ENCODE data around the gene LENG9. TPM values are rescaled to one million over a fixed set of nuclear protein-coding genes. Genes with fewer than 3 reads are reported as not detected.
A peak's percentile ranks its signal among the peaks of the same experiment; 100 is the strongest.

The LENG9 gene
- polyA plus RNA-seq, 2 of the 4 experiments (the other 2 are of a cell fraction) = 1.9 to 4.1 TPM

DNA sequence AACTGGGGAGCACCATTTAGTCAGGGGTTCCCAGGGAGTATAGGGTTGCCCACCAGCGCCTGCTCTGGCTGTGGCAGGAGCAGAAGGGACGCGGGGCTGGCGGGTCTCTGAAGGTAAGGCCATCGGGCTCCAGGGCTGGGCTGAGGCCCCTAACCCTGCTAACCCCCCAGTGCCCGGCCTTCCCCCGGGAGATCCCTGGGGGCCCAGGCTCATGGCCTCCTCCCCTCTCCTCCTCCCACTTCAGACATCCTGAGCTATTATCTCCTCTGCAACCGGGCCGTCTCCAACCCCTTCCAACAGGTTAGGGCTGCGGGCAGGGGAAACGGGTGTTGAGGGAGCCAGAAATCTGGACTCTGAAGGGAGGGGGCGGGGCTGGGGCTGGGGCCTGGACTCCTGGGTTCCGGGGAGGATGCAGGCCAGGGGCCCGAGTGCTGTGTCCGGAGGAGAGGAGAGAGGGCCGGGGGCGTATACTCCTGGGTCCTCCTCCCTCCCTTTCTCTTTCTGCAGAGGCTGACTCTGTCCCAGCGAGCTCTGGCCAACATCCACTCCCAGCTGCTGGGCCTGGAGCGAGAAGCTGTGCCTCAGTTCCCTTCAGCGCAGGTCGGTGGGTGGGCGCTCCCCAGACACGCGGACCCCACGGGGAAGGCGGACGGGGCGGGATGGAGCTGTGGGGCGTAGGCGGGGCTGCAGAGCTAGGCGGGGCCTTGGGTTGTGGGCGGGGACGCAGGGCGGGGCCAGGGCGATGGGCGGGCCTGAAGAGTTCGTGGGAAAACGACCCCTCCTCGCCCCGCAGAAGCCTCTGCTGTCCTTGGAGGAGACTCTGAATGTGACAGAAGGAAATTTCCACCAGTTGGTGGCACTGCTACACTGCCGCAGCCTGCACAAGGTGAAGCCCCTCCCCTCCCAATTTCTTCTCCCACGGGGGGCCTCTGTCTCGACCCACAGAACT lies 33.0 kb downstream of the LENG9 start (continued):
- TF ChIP-seq, protein P1, sequence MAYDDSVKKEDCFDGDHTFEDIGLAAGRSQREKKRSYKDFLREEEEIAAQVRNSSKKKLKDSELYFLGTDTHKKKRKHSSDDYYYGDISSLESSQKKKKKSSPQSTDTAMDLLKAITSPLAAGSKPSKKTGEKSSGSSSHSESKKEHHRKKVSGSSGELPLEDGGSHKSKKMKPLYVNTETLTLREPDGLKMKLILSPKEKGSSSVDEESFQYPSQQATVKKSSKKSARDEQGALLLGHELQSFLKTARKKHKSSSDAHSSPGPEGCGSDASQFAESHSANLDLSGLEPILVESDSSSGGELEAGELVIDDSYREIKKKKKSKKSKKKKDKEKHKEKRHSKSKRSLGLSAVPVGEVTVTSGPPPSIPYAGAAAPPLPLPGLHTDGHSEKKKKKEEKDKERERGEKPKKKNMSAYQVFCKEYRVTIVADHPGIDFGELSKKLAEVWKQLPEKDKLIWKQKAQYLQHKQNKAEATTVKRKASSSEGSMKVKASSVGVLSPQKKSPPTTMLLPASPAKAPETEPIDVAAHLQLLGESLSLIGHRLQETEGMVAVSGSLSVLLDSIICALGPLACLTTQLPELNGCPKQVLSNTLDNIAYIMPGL (CRISPR knock-in tag; IDR thresholded peaks at IDR 0.05; ENCODE audit: borderline replicate concordance) = no peak

DNA sequence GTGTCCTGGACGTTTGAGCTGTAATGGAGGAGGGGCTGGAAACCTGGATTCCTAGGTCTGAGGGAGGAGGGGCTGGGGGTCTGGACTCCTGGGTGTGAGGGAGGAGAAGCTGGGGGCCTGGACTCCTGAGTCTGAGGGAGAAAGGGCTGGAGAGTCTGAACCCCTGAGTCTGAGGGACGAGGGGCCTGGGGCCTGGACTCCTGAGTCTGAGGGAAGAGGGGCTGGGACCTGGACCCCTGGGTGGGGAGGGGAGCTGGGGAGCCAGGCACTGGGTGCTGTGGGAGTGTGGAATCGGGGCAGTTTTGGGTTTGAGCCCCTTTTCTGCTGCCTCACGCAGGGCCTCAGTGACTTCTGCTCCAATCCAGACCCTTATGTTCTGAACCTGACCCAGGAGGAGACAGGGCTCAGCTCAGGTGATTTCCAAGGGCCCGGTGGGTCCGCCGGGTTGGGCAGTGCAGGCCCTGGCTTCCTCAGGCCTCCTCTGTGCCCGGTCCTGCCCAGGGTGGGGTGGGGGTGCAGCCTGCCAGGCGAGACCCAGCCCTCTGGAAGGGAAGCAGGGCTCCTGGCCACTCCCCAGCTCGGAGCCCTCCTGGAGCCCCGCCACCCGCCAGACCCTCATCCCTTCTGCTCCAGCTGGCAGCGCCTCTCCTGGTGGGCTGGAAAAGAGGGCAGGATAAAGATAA lies 33.9 kb downstream of the LENG9 start:
- WGBS (ENCODE audit: missing lambda C conversion rate) = 42% methylated on average over 10 of the region's 13 CpGs
- peak overlapping the region; percentile 98; the same call in 2 of the 3 replicates for H3K4me2 ChIP-seq
- ChIA-PET CTCF (interaction anchor here (0.5 to 4.5 kb wide), 4 partner anchors 9 to 49 kb away, joined by 3 to 39 read pairs (median 3); partner anchors contain the start of gene TTYH1), POLR2A (interaction anchor here (0.5 to 2.8 kb wide), 5 partner anchors 9 to 620 kb away, joined by 3 to 8 read pairs (median 4); partner anchors contain the start of gene LENG8)
- no peak overlapping the region for H3K27ac ChIP-seq
- H3K9me3 ChIP-seq = no peaks in the 10 kb centered on the region
- FAIRE-seq (no peak), DNase-seq (ENCODE audit: low read depth in 1 of 2, low spot score in 1 of 2) (no peak), ATAC-seq (peak in 1 of 2 experiments; percentile 12; a peak in 3 of 6 replicates)
- no peak overlapping the region for H3K4me3 ChIP-seq
- TF ChIP-seq TP53 (CRISPR knock-in tag; IDR thresholded peaks at IDR 0.05) (no peak), MYC (IDR thresholded peaks at IDR 0.05; ENCODE audit: borderline replicate concordance, low read length) (no peak), HEYL (CRISPR knock-in tag; IDR thresholded peaks at IDR 0.05) (no peak), EHMT2 (IDR thresholded peaks at IDR 0.05; ENCODE audit: low read depth) (no peak)
- TF ChIP-seq, protein P2, sequence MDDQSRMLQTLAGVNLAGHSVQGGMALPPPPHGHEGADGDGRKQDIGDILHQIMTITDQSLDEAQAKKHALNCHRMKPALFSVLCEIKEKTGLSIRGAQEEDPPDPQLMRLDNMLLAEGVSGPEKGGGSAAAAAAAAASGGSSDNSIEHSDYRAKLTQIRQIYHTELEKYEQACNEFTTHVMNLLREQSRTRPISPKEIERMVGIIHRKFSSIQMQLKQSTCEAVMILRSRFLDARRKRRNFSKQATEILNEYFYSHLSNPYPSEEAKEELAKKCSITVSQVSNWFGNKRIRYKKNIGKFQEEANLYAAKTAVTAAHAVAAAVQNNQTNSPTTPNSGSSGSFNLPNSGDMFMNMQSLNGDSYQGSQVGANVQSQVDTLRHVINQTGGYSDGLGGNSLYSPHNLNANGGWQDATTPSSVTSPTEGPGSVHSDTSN (IDR thresholded peaks at IDR 0.05) = 0 out of 2 replicates have a peak, but pooled peaks have one; percentile 9
- peaks cover 24% of the 10 kb centered on the region for H3K4me1 ChIP-seq

DNA sequence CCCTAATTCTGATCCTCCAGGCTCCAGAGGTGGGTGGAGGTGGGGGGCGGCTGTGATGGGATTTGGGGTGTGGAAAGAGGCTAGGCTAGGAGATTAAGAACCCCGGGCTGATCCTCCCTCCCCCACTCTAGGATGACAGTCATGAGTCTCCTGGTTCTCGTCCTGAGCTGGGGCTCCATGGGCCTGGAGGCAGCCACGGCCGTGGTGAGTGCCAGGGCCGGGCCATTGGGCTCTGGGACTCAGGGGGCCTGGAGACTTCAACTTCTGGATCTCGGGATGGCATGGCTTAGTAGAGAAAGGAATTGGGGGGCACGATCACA lies 34.4 kb downstream of the LENG9 start:
- WGBS (ENCODE audit: missing lambda C conversion rate) = 52% methylated on average over 8 of the region's 8 CpGs
- POLR2A ChIA-PET = interaction anchor here (0.5 to 2.8 kb wide), 4 partner anchors 10 to 49 kb away, joined by 3 to 8 read pairs (median 4); partner anchors contain the start of gene LENG8
- TF ChIP-seq, protein P3, sequence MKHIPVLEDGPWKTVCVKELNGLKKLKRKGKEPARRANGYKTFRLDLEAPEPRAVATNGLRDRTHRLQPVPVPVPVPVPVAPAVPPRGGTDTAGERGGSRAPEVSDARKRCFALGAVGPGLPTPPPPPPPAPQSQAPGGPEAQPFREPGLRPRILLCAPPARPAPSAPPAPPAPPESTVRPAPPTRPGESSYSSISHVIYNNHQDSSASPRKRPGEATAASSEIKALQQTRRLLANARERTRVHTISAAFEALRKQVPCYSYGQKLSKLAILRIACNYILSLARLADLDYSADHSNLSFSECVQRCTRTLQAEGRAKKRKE (CRISPR knock-in tag; IDR thresholded peaks at IDR 0.05; ENCODE audit: low read depth) = no peak
- TF ChIP-seq SMC3 (IDR thresholded peaks at IDR 0.05) (no peak), KDM1A (IDR thresholded peaks at IDR 0.05; ENCODE audit: low read depth) (no peak), FOSL2 (IDR thresholded peaks at IDR 0.05) (no peak), FOSL2 (CRISPR knock-in tag; IDR thresholded peaks at IDR 0.05) (no peak), EHMT2 (IDR thresholded peaks at IDR 0.05; ENCODE audit: low read depth) (no peak), FOSB (CRISPR knock-in tag; IDR thresholded peaks at IDR 0.05) (no peak), MYC (IDR thresholded peaks at IDR 0.05; ENCODE audit: borderline replicate concordance, low read length) (no peak), KDM5A (IDR thresholded peaks at IDR 0.05) (no peak), CBX8 (IDR thresholded peaks at IDR 0.05) (no peak), CEBPB (IDR thresholded peaks at IDR 0.05) (no peak), RARB (CRISPR knock-in tag; IDR thresholded peaks at IDR 0.05) (no peak), GATA3 (IDR thresholded peaks at IDR 0.05; ENCODE audit: borderline replicate concordance) (no peak), ZSCAN20 (CRISPR knock-in tag; IDR thresholded peaks at IDR 0.05) (no peak)
- TF ChIP-seq, protein P4, sequence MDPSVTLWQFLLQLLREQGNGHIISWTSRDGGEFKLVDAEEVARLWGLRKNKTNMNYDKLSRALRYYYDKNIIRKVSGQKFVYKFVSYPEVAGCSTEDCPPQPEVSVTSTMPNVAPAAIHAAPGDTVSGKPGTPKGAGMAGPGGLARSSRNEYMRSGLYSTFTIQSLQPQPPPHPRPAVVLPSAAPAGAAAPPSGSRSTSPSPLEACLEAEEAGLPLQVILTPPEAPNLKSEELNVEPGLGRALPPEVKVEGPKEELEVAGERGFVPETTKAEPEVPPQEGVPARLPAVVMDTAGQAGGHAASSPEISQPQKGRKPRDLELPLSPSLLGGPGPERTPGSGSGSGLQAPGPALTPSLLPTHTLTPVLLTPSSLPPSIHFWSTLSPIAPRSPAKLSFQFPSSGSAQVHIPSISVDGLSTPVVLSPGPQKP (IDR thresholded peaks at IDR 0.05; ENCODE audit: low read depth, low read length) = no peak
- TF ChIP-seq, protein P5, sequence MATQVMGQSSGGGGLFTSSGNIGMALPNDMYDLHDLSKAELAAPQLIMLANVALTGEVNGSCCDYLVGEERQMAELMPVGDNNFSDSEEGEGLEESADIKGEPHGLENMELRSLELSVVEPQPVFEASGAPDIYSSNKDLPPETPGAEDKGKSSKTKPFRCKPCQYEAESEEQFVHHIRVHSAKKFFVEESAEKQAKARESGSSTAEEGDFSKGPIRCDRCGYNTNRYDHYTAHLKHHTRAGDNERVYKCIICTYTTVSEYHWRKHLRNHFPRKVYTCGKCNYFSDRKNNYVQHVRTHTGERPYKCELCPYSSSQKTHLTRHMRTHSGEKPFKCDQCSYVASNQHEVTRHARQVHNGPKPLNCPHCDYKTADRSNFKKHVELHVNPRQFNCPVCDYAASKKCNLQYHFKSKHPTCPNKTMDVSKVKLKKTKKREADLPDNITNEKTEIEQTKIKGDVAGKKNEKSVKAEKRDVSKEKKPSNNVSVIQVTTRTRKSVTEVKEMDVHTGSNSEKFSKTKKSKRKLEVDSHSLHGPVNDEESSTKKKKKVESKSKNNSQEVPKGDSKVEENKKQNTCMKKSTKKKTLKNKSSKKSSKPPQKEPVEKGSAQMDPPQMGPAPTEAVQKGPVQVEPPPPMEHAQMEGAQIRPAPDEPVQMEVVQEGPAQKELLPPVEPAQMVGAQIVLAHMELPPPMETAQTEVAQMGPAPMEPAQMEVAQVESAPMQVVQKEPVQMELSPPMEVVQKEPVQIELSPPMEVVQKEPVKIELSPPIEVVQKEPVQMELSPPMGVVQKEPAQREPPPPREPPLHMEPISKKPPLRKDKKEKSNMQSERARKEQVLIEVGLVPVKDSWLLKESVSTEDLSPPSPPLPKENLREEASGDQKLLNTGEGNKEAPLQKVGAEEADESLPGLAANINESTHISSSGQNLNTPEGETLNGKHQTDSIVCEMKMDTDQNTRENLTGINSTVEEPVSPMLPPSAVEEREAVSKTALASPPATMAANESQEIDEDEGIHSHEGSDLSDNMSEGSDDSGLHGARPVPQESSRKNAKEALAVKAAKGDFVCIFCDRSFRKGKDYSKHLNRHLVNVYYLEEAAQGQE (IDR thresholded peaks at IDR 0.05) = no peak
- TF ChIP-seq, protein P6, sequence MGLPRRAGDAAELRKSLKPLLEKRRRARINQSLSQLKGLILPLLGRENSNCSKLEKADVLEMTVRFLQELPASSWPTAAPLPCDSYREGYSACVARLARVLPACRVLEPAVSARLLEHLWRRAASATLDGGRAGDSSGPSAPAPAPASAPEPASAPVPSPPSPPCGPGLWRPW (IDR thresholded peaks at IDR 0.05) = no peak

More for the DNA sequence above, 34.4 kb downstream of the LENG9 start:
- Histone ChIP-seq H3K4me1 (peaks cover 24% of the 10 kb centered on the region), H3K4me2 (no peak overlapping the region), H3K9me3 (no peaks in the 10 kb centered on the region), H3K4me3 (no peak overlapping the region), H3K27ac (no peak overlapping the region)
- FAIRE-seq (no peak), DNase-seq (ENCODE audit: low read depth in 1 of 2, low spot score in 1 of 2) (no peak), ATAC-seq (no peak)
- CTCF ChIA-PET = interaction anchor here (0.5 to 4.5 kb wide), 3 partner anchors 10 to 19 kb away, joined by 3 to 39 read pairs (median 3); partner anchors contain the start of gene TTYH1
